H9 (cell line): ENCODE data around the gene PBX4. TPM values are rescaled to one million over a fixed set of nuclear protein-coding genes. Genes with fewer than 3 reads are reported as not detected.

Experiments
- DNase-seq: peaks from one replicate; pipeline ENCODE4 v3.0.0-alpha.2; 2017
- H2AFZ ChIP-seq: one replicate; pipeline ENCODE4 v1.6.1; 2013; ENCODE audit warnings: mild to moderate bottlenecking, low read length, control low read depth, moderate library complexity
- H2AK5ac ChIP-seq: 2 replicates; pipeline ENCODE4 v1.6.1; 2013; ENCODE audit warnings: low read length, control low read depth, mixed read lengths; ENCODE audit not compliant: insufficient read length
- H2BK120ac ChIP-seq: one replicate; pipeline ENCODE4 v1.6.1; 2013; ENCODE audit warnings: low read depth, mild to moderate bottlenecking, low read length, control low read depth, inconsistent platforms; ENCODE audit not compliant: poor library complexity, severe bottlenecking
- H2BK12ac ChIP-seq: 2 replicates; pipeline ENCODE4 v1.6.1; 2013; ENCODE audit warnings: low read length, control low read depth, mixed read lengths, low read depth; ENCODE audit not compliant: insufficient read length
- H2BK15ac ChIP-seq: 2 replicates; pipeline ENCODE4 v1.6.1; 2013; ENCODE audit warnings: low read depth, low read length, control low read depth
- H2BK20ac ChIP-seq: one replicate; pipeline ENCODE4 v1.6.1; 2013; ENCODE audit warnings: low read depth, mild to moderate bottlenecking, low read length, control low read depth, inconsistent platforms; ENCODE audit not compliant: poor library complexity, severe bottlenecking
- H2BK5ac ChIP-seq: 2 replicates; pipeline ENCODE4 v1.6.1; 2013; ENCODE audit warnings: low read length, control low read depth, mixed read lengths; ENCODE audit not compliant: insufficient read length
- H3K14ac ChIP-seq: 2 replicates; pipeline ENCODE4 v1.6.1; 2013; ENCODE audit warnings: low read length, control low read depth; ENCODE audit not compliant: insufficient read depth
- H3K18ac ChIP-seq: 2 replicates; pipeline ENCODE4 v1.6.1; 2013; ENCODE audit warnings: low read depth, mild to moderate bottlenecking, mixed read lengths, low read length, control low read depth; ENCODE audit not compliant: insufficient read length
- H3K23ac ChIP-seq: 2 replicates; pipeline ENCODE4 v1.6.1; 2013; ENCODE audit warnings: low read length, control low read depth, mixed read lengths, low read depth; ENCODE audit not compliant: insufficient read length
- H3K23me2 ChIP-seq: 2 replicates; pipeline ENCODE4 v1.6.1; 2013; ENCODE audit warnings: low read depth, mild to moderate bottlenecking, mixed read lengths, low read length, control low read depth; ENCODE audit not compliant: insufficient read length, poor library complexity, severe bottlenecking
- H3K27ac ChIP-seq: 2 replicates; pipeline ENCODE4 v1.5.1; 2013; ENCODE audit warnings: low read length, control low read depth, mixed read lengths, low read depth; ENCODE audit not compliant: insufficient read length
- H3K27me3 ChIP-seq: 2 replicates; pipeline ENCODE4 v1.6.1; 2013; ENCODE audit warnings: low read length, control low read depth, inconsistent platforms; ENCODE audit not compliant: insufficient read depth
- H3K4ac ChIP-seq: 2 replicates; pipeline ENCODE4 v1.6.1; 2013; ENCODE audit warnings: low read depth, mild to moderate bottlenecking, control low read depth, inconsistent platforms, low read length, moderate library complexity
- H3K4me1 ChIP-seq: 2 replicates; pipeline ENCODE4 v1.6.1; 2013; ENCODE audit warnings: low read length, control low read depth, inconsistent platforms; ENCODE audit not compliant: insufficient read depth
- H3K4me2 ChIP-seq: 2 replicates; pipeline ENCODE4 v1.6.1; 2013; ENCODE audit warnings: low read length, control low read depth, mixed read lengths; ENCODE audit not compliant: insufficient read length, insufficient read depth
- H3K56ac ChIP-seq: 2 replicates; pipeline ENCODE4 v1.6.1; 2013; ENCODE audit warnings: low read depth, mild to moderate bottlenecking, mixed read lengths, low read length, control low read depth; ENCODE audit not compliant: insufficient read length
- H3K79me1 ChIP-seq: 2 replicates; pipeline ENCODE4 v1.6.1; 2013; ENCODE audit warnings: low read depth, mild to moderate bottlenecking, moderate library complexity, low read length, control low read depth, inconsistent platforms; ENCODE audit not compliant: insufficient read depth, poor library complexity, severe bottlenecking
- H3K79me2 ChIP-seq: 2 replicates; pipeline ENCODE4 v1.6.1; 2013; ENCODE audit warnings: low read length, control low read depth, inconsistent platforms; ENCODE audit not compliant: insufficient read depth
- H3K9ac ChIP-seq: 2 replicates; pipeline ENCODE4 v1.6.1; 2013; ENCODE audit warnings: low read length, control low read depth, mixed read lengths; ENCODE audit not compliant: insufficient read length; ENCODE audit errors: extremely low read depth
- H3K9me3 ChIP-seq: one replicate; pipeline ENCODE4 v1.6.1; 2013; ENCODE audit warnings: low read depth, low read length, inconsistent platforms; ENCODE audit not compliant: control insufficient read depth
- H3T11ph ChIP-seq: one replicate; pipeline ENCODE4 v1.6.1; 2013; ENCODE audit warnings: mild to moderate bottlenecking, low read length, control low read depth, inconsistent platforms
- H4K20me1 ChIP-seq: one replicate; pipeline ENCODE4 v1.6.1; 2013; ENCODE audit not compliant: control insufficient read depth, insufficient read length, insufficient read depth
- H4K5ac ChIP-seq: 2 replicates; pipeline ENCODE4 v1.6.1; 2013; ENCODE audit warnings: low read depth, mild to moderate bottlenecking, mixed read lengths, low read length, control low read depth; ENCODE audit not compliant: insufficient read length
- H4K8ac ChIP-seq: replicated peaks from 2 replicates; pipeline ENCODE4 v1.6.1; 2013; ENCODE audit warnings: low read length, control low read depth, mixed read lengths, low read depth; ENCODE audit not compliant: insufficient read length
- H4K91ac ChIP-seq: 2 replicates; pipeline ENCODE4 v1.6.1; 2013; ENCODE audit warnings: low read depth, mild to moderate bottlenecking, moderate library complexity, mixed read lengths, low read length, control low read depth; ENCODE audit not compliant: insufficient read length
- H3K27ac Mint-ChIP-seq, 3 experiments: 2 replicates in 2 of 3; 3 replicates in 1 of 3; pipeline ENCODE4 v1.8.0; 2020 to 2021; ENCODE audit warnings: mixed read lengths in 3 of 3, mild to moderate bottlenecking in 1 of 3, moderate library complexity in 1 of 3
- H3K27me3 Mint-ChIP-seq: 2 replicates; pipeline ENCODE4 v1.8.0; 2021; ENCODE audit warnings: low read depth, mild to moderate bottlenecking, moderate library complexity, mixed read lengths
- H3K36me3 Mint-ChIP-seq, 3 experiments: 2 replicates in 2 of 3; 3 replicates in 1 of 3; pipeline ENCODE4 v1.8.0; 2020 to 2021; ENCODE audit warnings: low read depth in 3 of 3, mixed read lengths in 3 of 3; ENCODE audit not compliant: insufficient read depth in 1 of 3
- H3K4me1 Mint-ChIP-seq, 2 experiments: 2 replicates each; pipeline ENCODE4 v1.8.0; 2020; ENCODE audit warnings: mixed read lengths in 2 of 2
- H3K4me3 Mint-ChIP-seq, 2 experiments: 2 replicates in 1 of 2; 3 replicates in 1 of 2; pipeline ENCODE4 v1.8.0; 2020 to 2021; ENCODE audit warnings: mild to moderate bottlenecking in 2 of 2, mixed read lengths in 2 of 2, moderate library complexity in 1 of 2
- H3K9me3 Mint-ChIP-seq, 2 experiments: 2 replicates in 1 of 2; 3 replicates in 1 of 2; pipeline ENCODE4 v1.8.0; 2020; ENCODE audit warnings: mild to moderate bottlenecking in 2 of 2, mixed read lengths in 2 of 2, moderate library complexity in 1 of 2
- WGBS: extraction: QIAGEN DNeasy Blood & Tissue Kit; methylation state at CpG from one replicate; pipeline ENCODE4 v1.1.7; 2013; ENCODE audit warnings: missing lambda C conversion rate, low lambda C conversion rate, mixed read lengths; ENCODE audit not compliant: insufficient read length; ENCODE audit errors: extremely low coverage; 5-methylcytosine and 5-hydroxymethylcytosine counted together
- total RNA-seq: library from RNA; stranded (reverse); gene quantifications from 2 replicates; pipeline ENCODE4 v1.2.1, GENCODE V29; 2021
- TF ChIP-seq, protein P1 (sequence below): fragments of 200-600 bp; sonication (generic); conservative IDR thresholded peaks from 3 replicates; pipeline ENCODE4 v1.8.0; 2021; ENCODE audit warnings: antibody characterized with exemption, mild to moderate bottlenecking

Gene PBX4
- total RNA-seq, 1 experiment from 2014 or later, result 3.3 TPM

DNA sequence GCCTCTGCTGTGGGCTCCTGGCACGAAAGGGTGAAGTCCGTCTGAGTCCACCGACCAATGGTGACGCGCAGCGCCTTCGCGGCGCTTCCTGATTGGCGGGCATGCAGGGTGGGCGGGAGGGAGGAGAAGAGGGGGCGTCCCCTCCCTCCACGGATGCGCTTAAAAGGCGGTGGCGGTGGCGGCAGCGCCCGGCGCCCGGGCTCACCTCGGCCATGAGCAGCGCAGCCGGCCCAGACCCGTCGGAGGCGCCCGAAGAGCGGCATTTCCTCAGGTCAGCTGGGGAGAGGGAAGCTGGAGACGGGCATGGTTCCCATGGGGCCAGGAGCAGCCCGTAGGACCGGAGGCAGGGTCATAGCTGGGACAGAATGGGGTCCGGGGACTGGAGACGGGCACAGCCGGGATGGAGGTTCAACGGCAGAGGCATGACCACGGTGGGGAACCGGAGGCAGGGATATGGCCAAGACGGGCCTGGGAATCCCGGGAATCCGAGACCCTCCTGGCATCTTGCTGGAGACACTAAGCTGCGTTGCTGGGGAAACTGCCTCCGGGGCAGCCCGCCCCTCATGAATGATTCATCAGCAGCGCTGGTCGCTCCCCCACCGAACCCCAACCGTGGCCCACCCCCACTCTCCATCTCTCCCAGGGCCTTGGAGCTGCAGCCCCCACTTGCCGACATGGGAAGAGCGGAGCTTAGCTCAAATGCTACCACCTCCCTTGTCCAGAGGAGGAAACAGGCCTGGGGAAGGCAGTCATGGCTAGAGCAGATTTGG is 89.6 kb downstream of the PBX4 start, which contains the start of gene YJEFN3:
TSS of gene YJEFN3 (plus strand) at position 191 of the 770 bp plus-strand sequence. CDS start at position 213, 22 bp downstream.
- Histone ChIP-seq H4K20me1 (peaks cover 3% of the 10 kb centered on the region), H3K9me3 (no peaks in the 10 kb centered on the region), H3K27me3 (no peaks in the 10 kb centered on the region), H3K23ac (no peak within 1 kb of the TSS), H3K79me1 (peaks cover 5% of the 10 kb centered on the region), H3K27ac (no peak within 1 kb of the TSS), H4K5ac (no peak within 1 kb of the TSS), H2AK5ac (no peak within 1 kb of the TSS), H2BK20ac (no peak within 1 kb of the TSS), H3K4me1 (no peaks in the 10 kb centered on the region), H3T11ph (no peak within 1 kb of the TSS), H2BK120ac (no peak within 1 kb of the TSS), H2BK5ac (no peak within 1 kb of the TSS), H2BK12ac (no peak within 1 kb of the TSS), H4K8ac (no peak within 1 kb of the TSS), H3K9ac (no peak within 1 kb of the TSS), H2BK15ac (no peak within 1 kb of the TSS), H3K14ac (no peak within 1 kb of the TSS), H3K4ac (no peak within 1 kb of the TSS), H3K4me2 (no peak within 1 kb of the TSS), H3K79me2 (no peaks in the 10 kb centered on the region), H3K56ac (no peak within 1 kb of the TSS), H4K91ac (no peak within 1 kb of the TSS), H2AFZ (no peak within 1 kb of the TSS), H3K18ac (no peak within 1 kb of the TSS), H3K23me2 (no peaks in the 10 kb centered on the region)
- Mint-ChIP-seq H3K4me3 (peak within 1 kb of the TSS in 1 of 2 experiments; percentile 16; a peak in 1 of 5 replicates), H3K27ac (peak within 1 kb of the TSS in 2 of 3 experiments; percentile 73 to 80; a peak in 4 of 7 replicates), H3K4me1 (peaks cover 13 to 31% of the 10 kb centered on the region in 2 experiments), H3K36me3 (peaks cover 13 to 59% (median 44%) of the 10 kb centered on the region in 3 experiments; a peak in 6 of 7 replicates), H3K9me3 (no peaks in the 10 kb centered on the region), H3K27me3 (peaks cover 6% of the 10 kb centered on the region)
- TF ChIP-seq, protein P1, sequence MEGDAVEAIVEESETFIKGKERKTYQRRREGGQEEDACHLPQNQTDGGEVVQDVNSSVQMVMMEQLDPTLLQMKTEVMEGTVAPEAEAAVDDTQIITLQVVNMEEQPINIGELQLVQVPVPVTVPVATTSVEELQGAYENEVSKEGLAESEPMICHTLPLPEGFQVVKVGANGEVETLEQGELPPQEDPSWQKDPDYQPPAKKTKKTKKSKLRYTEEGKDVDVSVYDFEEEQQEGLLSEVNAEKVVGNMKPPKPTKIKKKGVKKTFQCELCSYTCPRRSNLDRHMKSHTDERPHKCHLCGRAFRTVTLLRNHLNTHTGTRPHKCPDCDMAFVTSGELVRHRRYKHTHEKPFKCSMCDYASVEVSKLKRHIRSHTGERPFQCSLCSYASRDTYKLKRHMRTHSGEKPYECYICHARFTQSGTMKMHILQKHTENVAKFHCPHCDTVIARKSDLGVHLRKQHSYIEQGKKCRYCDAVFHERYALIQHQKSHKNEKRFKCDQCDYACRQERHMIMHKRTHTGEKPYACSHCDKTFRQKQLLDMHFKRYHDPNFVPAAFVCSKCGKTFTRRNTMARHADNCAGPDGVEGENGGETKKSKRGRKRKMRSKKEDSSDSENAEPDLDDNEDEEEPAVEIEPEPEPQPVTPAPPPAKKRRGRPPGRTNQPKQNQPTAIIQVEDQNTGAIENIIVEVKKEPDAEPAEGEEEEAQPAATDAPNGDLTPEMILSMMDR, result no peak
- DNase-seq, result peak; percentile 91
- WGBS, result no CpG with 5 or more reads among the region's 50 CpGs
